Subcutaneous abdominal adipose tissue (tissue), 5 donors: ENCODE data around the gene KIAA0408.
"Not testable (repeated sequence)": the region's sequence is repeated elsewhere in the genome, so short reads cannot be mapped to it uniquely, and the experiment has no call there.

Source experiments
- H3K27ac ChIP-seq: one replicate; pipeline ENCODE4 v1.7.0; 2013; ENCODE audit warnings: low read depth, mild to moderate bottlenecking, inconsistent platforms, low read length, moderate library complexity
- H3K27me3 ChIP-seq, 5 donors: one replicate each; pipeline ENCODE4 v1.7.0; 2013; ENCODE audit warnings: low read length in 5 of 5, inconsistent platforms in 1 of 5; ENCODE audit not compliant: control insufficient read depth in 5 of 5, insufficient read depth in 4 of 5
- H3K36me3 ChIP-seq, 5 donors: one replicate each; pipeline ENCODE4 v1.7.0; 2013; ENCODE audit warnings: low read length in 5 of 5; ENCODE audit not compliant: control insufficient read depth in 5 of 5, insufficient read depth in 5 of 5
- H3K4me1 ChIP-seq, 5 donors: one replicate each; pipeline ENCODE4 v1.7.0; 2013; ENCODE audit warnings: low read length in 5 of 5, mild to moderate bottlenecking in 3 of 5, moderate library complexity in 1 of 5; ENCODE audit not compliant: control insufficient read depth in 5 of 5, insufficient read depth in 5 of 5
- H3K4me3 ChIP-seq, 5 donors: one replicate each; pipeline ENCODE4 v1.7.0; 2013; ENCODE audit warnings: low read length in 5 of 5, low read depth in 1 of 5
- H3K9ac ChIP-seq, 5 donors: one replicate each; pipeline ENCODE4 v1.7.0; 2013; ENCODE audit warnings: low read length in 5 of 5, mild to moderate bottlenecking in 4 of 5, moderate library complexity in 3 of 5
- H3K9me3 ChIP-seq, 5 donors: one replicate each; pipeline ENCODE4 v1.7.0; 2013; ENCODE audit warnings: low read length in 5 of 5; ENCODE audit not compliant: control insufficient read depth in 5 of 5
- donor health status: healthy.
- donor health status: healthy.
- donor health status: healthy.
- donor health status: healthy.
- donor health status: healthy.

Gene KIAA0408

GRCh38 chr6:127423921-127424320, 35.3 kb downstream of the KIAA0408 start:
- Histone ChIP-seq H3K9ac (no peak overlapping the region), H3K27me3 (no peaks in the 10 kb centered on the region), H3K4me1 (peaks cover 0 to 8% (median 4%) of the 10 kb centered on the region in 5 donors), H3K27ac (no peak overlapping the region), H3K9me3 (peaks cover 0 to 3% (median 0%) of the 10 kb centered on the region in 5 donors), H3K4me3 (no peak overlapping the region), H3K36me3 (no peaks in the 10 kb centered on the region)

- Histone ChIP-seq H3K9ac (peak overlapping the region in 2 of 5 donors; percentile 8 to 47), H3K27ac (peak overlapping the region; percentile 92)
These were observed 38.0 kb downstream of the KIAA0408 start for GRCh38 chr6:127421164-127421563.

GRCh38 chr6:127420556-127420955, 38.6 kb downstream of the KIAA0408 start:
- H3K36me3 ChIP-seq, result no peaks in the 10 kb centered on the region
- peaks cover 0 to 9% (median 4%) of the 10 kb centered on the region in 5 donors for H3K4me1 ChIP-seq
- no peaks in the 10 kb centered on the region for H3K9me3 ChIP-seq
- no peaks in the 10 kb centered on the region for H3K27me3 ChIP-seq
- no peak overlapping the region for H3K4me3 ChIP-seq
- H3K27ac ChIP-seq, result peak overlapping the region; percentile 92
- H3K9ac ChIP-seq, result peak overlapping the region in 3 of 5 donors; percentile 3 to 47 (median 8)

More at GRCh38 chr6:127421164-127421563, 38.0 kb downstream of the KIAA0408 start:
- not testable (repeated sequence) for H3K27me3 ChIP-seq, H3K9me3 ChIP-seq, H3K36me3 ChIP-seq, H3K4me1 ChIP-seq, H3K4me3 ChIP-seq

- H3K36me3 ChIP-seq, result no peaks in the 10 kb centered on the region
- H3K4me3 ChIP-seq, result no peak overlapping the region
- peaks cover 0 to 8% (median 0%) of the 10 kb centered on the region in 5 donors for H3K4me1 ChIP-seq
- H3K9ac ChIP-seq, result no peak overlapping the region
- H3K9me3 ChIP-seq, result no peaks in the 10 kb centered on the region
- no peak overlapping the region for H3K27ac ChIP-seq
- no peaks in the 10 kb centered on the region for H3K27me3 ChIP-seq
These were observed 44.1 kb downstream of the KIAA0408 start for GRCh38 chr6:127415096-127415495.

GRCh38 chr6:127413123-127413522, 46.1 kb downstream of the KIAA0408 start:
- H3K27me3 ChIP-seq, H3K4me3 ChIP-seq, H3K4me1 ChIP-seq, H3K9me3 ChIP-seq, H3K27ac ChIP-seq, H3K9ac ChIP-seq, H3K36me3 ChIP-seq: not testable (repeated sequence)

GRCh38 chr6:127412016-127412415, 47.2 kb downstream of the KIAA0408 start:
- H3K9ac ChIP-seq, H3K4me1 ChIP-seq, H3K4me3 ChIP-seq, H3K9me3 ChIP-seq, H3K27me3 ChIP-seq, H3K27ac ChIP-seq, H3K36me3 ChIP-seq: not testable (repeated sequence)
